ENCODE results near the gene RASGRP4. TPM values are rescaled to one million over a fixed set of nuclear protein-coding genes. Genes with fewer than 3 reads are reported as not detected.
"Not testable (repeated sequence)": the region's sequence is repeated elsewhere in the genome, so short reads cannot be mapped to it uniquely, and the experiment has no call there.

RASGRP4 gene
- total RNA-seq, 1 experiment from 2014 or later, result not detected

DNA sequence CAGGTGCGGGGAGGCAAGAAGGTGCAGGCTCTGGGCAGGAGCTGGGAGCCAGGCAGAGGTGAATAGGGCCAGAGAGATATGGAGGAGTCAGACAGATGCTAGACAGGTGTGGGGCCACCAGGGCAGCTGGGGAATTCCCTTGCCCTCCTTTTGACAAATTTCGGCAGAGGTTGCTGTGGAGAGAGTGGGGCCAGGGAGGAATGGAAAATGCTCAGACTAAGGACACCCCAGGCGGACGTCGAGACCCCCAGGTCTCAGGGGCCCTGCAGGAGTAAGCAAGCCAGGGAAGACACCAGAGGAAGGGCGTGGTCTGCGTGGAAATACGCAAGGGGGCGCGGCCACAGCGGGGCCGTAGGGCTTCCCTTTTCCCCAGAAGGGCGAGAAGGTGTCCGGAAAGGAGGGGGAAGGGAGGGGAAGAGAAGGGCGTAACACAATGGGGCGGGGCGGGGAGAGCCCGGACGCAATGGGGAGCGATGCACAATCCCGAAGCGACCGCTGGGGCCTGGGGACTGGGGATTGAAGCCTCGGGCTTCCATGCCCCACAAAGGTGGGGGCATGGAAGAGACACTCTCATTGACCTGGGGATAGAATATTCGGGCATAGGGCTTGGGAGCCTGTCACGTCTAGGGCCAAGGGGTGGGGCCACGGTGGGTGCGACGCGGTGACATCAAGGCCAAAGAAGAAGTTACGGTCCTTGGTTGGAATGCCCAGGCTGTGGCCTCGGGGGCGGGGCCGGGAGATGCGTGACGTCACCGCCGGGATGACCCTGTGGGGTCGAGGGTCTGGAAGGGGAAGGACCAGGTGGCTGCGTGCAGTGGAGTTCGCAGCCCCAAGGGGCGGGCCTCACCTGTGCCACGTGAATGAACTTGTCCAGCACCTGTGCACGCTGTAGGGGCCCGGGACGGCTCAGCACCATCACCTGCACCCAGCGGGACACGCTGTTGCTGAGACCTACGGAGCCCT is 8.2 kb downstream of the RASGRP4 start:
- DNase-seq (ENCODE audit: low spot score), result peak; percentile 59

GRCh38 chr19:38417146-38417543 is 8.9 kb downstream of the RASGRP4 start:
- no peak for DNase-seq (ENCODE audit: low spot score)

DNA sequence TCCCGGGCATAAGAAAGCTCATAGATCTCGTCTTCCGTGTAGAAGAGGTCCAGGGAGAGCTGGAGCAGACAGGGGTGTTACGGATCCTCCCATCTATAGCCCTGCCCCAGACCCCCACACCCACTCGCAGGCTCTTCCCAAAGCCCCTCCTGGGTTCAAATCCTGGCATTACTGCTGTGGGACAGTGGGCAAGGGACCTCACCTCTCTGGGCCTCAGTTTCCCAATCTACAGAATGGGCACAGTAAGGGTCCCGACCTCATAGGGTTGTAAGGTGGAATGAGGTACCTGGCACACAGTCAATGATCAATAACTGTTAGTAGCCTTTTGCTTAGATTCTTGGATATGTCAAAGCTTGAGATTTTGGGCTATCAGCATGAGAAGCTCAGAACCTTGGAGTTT is 12.6 kb downstream of the RASGRP4 start:
- DNase-seq (ENCODE audit: low spot score), result no peak

GRCh38 chr19:38412961-38413360 is 13.1 kb downstream of the RASGRP4 start:
- no peak for DNase-seq (ENCODE audit: low spot score)

GRCh38 chr19:38412491-38412890 is 13.5 kb downstream of the RASGRP4 start:
- no peak for DNase-seq (ENCODE audit: low spot score)

GRCh38 chr19:38411898-38412297 is 14.1 kb downstream of the RASGRP4 start:
- not testable (repeated sequence) for DNase-seq (ENCODE audit: low spot score)

GRCh38 chr19:38411041-38411712 is 14.8 kb downstream of the RASGRP4 start:
- no peak for DNase-seq (ENCODE audit: low spot score)

- not testable (repeated sequence) for DNase-seq (ENCODE audit: low spot score)
Measured at GRCh38 chr19:38410407-38410806, 15.6 kb downstream of the RASGRP4 start.

- peak; percentile 60 for DNase-seq (ENCODE audit: low spot score)
Measured at GRCh38 chr19:38409631-38410133, 16.3 kb downstream of the RASGRP4 start.

DNA sequence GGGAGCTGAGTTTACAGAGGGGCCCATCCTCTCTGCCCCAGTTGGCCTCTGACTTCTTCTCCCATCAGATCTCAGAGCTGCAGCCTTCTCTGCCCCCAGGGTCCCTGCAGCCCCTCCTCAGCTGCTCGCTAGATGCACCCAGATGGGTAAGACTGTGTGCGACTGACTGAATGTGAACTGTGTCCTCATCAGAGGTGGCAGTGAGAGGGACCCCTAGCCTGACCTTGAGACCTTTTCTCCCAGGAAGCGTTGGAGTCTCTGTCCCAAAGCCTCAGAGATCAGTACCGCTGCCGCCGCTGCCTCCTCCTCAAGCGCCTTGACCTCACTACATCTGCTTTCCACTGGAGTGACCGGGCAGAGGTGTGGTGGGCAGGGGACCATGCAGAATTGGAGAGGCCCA is 20.7 kb downstream of the RASGRP4 start:
- no peak for DNase-seq (ENCODE audit: low spot score)

DNA sequence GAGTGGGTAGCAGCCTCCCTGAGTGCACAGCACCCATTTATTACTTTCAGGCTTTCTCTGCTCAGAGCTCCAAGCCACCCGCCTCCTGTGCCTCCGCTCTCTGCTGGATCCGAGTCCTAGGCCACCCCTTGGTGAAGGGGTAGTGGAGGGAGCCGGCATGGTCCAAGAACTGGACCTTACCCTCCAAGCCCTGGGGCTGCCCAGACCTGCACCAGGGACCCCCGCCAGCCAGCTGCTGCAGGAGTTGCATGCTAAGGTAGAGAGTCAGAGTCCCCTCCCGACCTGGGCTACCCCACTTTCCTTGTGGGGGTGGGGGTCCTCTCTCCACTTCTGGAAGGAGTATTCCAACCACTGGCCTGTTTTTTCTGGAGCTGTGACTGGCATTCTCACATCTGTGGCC is 21.2 kb downstream of the RASGRP4 start:
- DNase-seq (ENCODE audit: low spot score), result no peak

DNA sequence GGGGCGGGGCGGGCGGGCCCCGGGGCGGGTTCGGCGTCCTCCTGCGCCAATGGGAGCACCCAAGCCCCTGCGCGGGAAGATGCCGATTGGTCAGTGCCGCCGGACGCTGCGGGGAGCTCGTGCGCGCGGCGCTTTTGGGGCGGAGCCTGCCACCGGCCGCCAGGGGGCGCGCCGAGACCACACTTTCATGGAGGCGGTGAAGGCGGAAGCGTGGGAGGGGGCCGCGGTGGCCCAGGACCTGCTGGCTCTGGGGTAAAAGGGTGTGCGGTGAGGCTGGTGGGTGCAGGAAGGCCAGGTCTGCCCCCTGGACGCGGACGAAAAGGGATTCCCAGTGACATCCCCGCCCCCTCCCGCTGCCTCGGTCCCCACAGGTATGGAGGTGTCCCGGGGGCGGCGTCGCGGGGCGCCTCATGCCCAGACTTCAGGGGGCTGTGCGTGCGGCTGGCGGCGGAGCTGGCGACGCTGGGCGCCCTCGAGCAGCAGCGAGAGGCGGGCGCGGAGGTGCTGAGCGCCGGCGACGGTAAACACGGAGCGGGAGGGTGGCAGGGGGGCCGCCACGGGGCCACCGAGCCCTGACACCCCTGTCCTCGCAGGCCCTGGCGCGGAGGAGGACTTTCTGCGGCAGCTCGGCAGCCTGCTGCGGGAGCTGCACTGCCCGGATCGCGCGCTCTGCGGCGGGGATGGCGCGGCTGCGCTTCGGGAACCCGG is 22.9 kb downstream of the RASGRP4 start, which contains the start of gene FAM98C:
Gene FAM98C (plus strand): TSS at position 127 of the 708 bp plus-strand sequence. CDS start 61 bp downstream, at position 188.
- peak; percentile 100 for DNase-seq (ENCODE audit: low spot score)

DNA sequence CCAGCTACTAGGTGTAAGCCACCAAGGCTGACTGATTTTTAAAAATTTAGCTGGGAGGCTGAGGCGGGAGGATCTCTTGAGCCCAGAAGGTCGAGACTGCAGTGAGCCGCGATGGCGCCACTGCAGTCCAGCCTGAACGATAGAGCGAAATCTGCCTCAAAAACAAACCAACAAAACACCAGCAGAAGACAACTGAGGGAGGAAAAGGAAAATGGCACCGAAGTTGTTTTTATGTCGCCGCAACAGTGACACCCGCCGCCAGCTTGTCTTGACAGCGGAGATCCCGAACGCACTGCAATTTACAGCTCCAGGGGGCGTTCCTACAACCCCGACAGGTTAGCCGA is 23.4 kb downstream of the RASGRP4 start:
- no peak for DNase-seq (ENCODE audit: low spot score)

- peak; percentile 75 for DNase-seq (ENCODE audit: low spot score)
Measured at GRCh38 chr19:38401148-38401547, 24.9 kb downstream of the RASGRP4 start.

- DNase-seq (ENCODE audit: low spot score), result no peak
Measured at GRCh38 chr19:38400361-38400760, 25.7 kb downstream of the RASGRP4 start.

DNA sequence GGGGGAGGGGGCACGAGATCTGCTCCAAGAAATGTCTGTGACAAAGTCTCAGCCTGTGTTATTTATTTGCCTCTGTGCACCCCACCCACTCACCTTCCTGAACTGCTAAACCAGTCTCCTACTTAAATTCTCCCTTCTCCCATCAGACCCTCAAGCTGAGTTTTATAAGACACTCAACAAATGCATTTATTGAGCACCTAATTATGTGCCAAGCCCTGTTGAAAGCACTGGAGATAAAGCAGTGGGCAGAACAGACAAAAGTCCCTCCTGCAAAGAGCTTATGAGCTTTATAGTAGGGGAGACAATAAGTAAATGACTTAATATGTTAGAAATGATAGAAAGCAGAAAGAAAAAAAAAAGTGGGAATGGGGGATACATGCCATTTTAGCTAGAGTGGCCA is 26.5 kb downstream of the RASGRP4 start:
- DNase-seq (ENCODE audit: low spot score), result no peak

- DNase-seq (ENCODE audit: low spot score), result no peak
Measured at GRCh38 chr19:38399081-38399480, 26.9 kb downstream of the RASGRP4 start.

DNA sequence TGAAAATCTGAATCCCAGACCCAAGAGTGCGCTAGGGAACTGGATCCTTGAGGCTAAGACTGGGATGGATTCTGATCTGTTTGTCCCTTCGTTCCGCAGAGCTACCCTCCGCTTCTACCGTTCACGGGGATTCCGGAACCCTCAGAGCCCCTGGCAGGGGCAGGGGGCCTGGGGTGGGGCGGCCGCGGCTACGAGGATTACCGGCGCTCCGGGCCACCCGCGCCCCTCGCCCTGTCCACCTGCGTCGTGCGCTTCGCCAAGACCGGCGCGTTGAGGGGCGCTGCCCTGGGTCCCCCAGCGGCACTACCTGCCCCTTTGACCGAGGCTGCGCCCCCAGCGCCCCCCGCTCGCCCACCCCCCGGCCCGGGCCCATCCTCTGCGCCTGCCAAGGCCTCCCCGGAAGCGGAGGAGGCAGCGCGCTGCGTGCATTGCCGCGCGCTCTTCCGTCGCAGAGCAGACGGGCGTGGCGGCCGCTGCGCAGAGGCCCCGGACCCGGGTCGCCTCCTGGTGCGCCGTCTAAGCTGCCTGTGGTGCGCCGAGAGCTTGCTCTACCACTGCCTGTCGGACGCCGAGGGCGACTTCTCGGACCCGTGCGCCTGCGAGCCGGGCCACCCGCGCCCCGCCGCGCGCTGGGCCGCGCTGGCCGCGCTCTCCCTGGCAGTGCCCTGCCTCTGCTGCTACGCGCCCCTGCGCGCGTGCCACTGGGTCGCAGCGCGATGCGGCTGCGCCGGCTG is 30.5 kb downstream of the RASGRP4 start:
- no peak for DNase-seq (ENCODE audit: low spot score)

DNA sequence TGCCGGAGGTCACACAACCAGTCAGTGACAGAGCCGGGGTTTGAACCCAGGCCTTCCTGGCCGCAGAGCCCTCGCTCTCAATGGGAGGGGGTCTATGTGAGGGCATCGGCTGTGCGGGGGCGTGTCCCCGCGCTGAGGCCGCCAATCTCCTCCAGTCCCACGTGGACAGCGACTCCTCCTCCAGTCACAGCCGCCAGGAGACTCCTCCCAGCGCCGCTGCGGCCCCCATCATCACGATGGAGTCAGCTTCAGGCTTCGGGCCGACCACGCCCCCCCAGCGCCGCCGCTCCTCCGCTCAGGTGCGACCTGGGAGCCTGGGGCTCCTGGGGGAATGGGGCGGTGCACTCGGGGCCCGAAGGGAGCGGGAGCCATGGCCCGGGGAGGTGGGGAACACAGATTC is 31.5 kb downstream of the RASGRP4 start:
- no peak for DNase-seq (ENCODE audit: low spot score)

GRCh38 chr19:38392707-38393308 is 33.2 kb downstream of the RASGRP4 start:
- peak; percentile 65 for DNase-seq (ENCODE audit: low spot score)

Data from HT-29 (cell line).